Measurements from ENCODE around the gene DBET.
"Not testable (repeated sequence)": the region's sequence is repeated elsewhere in the genome, so short reads cannot be mapped to it uniquely, and the experiment has no call there.

The DBET gene

GRCh38 chr4:190049378-190050239, 14.7 kb upstream of the DBET start:
- DNase-seq (ENCODE audit: low read depth, low spot score): not testable (repeated sequence)

- DNase-seq (ENCODE audit: low read depth, low spot score): not testable (repeated sequence)
Measured at GRCh38 chr4:190058997-190059396, 5.3 kb upstream of the DBET start.

GRCh38 chr4:190064805-190065204, 503 bp downstream of the DBET start:
- DNase-seq (ENCODE audit: low read depth, low spot score): not testable (repeated sequence)

- not testable (repeated sequence) for DNase-seq (ENCODE audit: low read depth, low spot score)
Measured at GRCh38 chr4:190068351-190068750, 4.0 kb downstream of the DBET start.

- not testable (repeated sequence) for DNase-seq (ENCODE audit: low read depth, low spot score)
Measured at GRCh38 chr4:190093052-190093451, 28.8 kb downstream of the DBET start.

GRCh38 chr4:190094031-190094430, 29.7 kb downstream of the DBET start:
- DNase-seq (ENCODE audit: low read depth, low spot score): not testable (repeated sequence)

- not testable (repeated sequence) for DNase-seq (ENCODE audit: low read depth, low spot score)
Measured at GRCh38 chr4:190095335-190095734, 31.0 kb downstream of the DBET start.

- DNase-seq (ENCODE audit: low read depth, low spot score): not testable (repeated sequence)
Measured at GRCh38 chr4:190099605-190100004, 35.3 kb downstream of the DBET start.

GRCh38 chr4:190101525-190101924, 37.2 kb downstream of the DBET start:
- DNase-seq (ENCODE audit: low read depth, low spot score): not testable (repeated sequence)

GRCh38 chr4:190106191-190106590, 41.9 kb downstream of the DBET start:
- not testable (repeated sequence) for DNase-seq (ENCODE audit: low read depth, low spot score)

GRCh38 chr4:190106611-190107480, 42.5 kb downstream of the DBET start:
- DNase-seq (ENCODE audit: low read depth, low spot score): not testable (repeated sequence)

- not testable (repeated sequence) for DNase-seq (ENCODE audit: low read depth, low spot score)
Measured at GRCh38 chr4:190107766-190108485, 43.6 kb downstream of the DBET start.

GRCh38 chr4:190108756-190109155, 44.5 kb downstream of the DBET start:
- not testable (repeated sequence) for DNase-seq (ENCODE audit: low read depth, low spot score)

GRCh38 chr4:190109390-190110011, 45.2 kb downstream of the DBET start:
- not testable (repeated sequence) for DNase-seq (ENCODE audit: low read depth, low spot score)

- not testable (repeated sequence) for DNase-seq (ENCODE audit: low read depth, low spot score)
Measured at GRCh38 chr4:190110033-190110432, 45.7 kb downstream of the DBET start.

- not testable (repeated sequence) for DNase-seq (ENCODE audit: low read depth, low spot score)
Measured at GRCh38 chr4:190110570-190111295, 46.4 kb downstream of the DBET start.

GRCh38 chr4:190112879-190113278, 48.6 kb downstream of the DBET start:
- DNase-seq (ENCODE audit: low read depth, low spot score): not testable (repeated sequence)

GRCh38 chr4:190114991-190115390, 50.7 kb downstream of the DBET start:
- DNase-seq (ENCODE audit: low read depth, low spot score): not testable (repeated sequence)

All from activated naive CD8-positive, alpha-beta T cell treated with anti-CD3 and anti-CD28 coated beads, Interleukin-2, amount 50 U/mL, for 16 hours (primary cell).